ENCODE measurements around the gene RELB.
A peak's percentile ranks its signal among the peaks of the same experiment; 100 is the strongest.
"Not testable (repeated sequence)": the region's sequence is repeated elsewhere in the genome, so short reads cannot be mapped to it uniquely, and the experiment has no call there.

Gene RELB

DNA sequence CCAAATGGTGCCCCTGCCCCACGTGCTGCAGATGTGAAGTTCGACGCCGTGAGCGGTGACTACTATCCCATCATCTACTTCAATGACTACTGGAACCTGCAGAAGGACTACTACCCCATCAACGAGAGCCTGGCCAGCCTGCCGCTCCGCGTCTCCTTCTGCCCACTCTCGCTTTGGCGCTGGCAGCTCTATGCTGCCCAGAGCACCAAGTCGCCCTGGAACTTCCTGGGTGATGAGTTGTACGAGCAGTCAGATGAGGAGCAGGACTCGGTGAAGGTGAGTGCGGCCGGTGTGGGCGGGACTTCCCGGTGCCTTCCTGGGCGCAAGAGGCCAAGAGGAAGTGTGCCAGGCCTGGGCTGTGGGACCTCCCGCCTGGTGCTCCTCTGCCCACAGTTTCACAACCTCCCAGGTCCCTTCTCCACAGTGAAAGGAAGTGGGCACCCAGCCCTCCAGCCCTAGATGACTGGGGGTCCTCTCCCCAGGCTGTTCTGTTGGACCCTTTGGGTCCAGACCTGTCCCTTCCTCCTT is 14.1 kb upstream of the RELB start:
- no peak for DNase-seq (ENCODE audit: low spot score)

DNA sequence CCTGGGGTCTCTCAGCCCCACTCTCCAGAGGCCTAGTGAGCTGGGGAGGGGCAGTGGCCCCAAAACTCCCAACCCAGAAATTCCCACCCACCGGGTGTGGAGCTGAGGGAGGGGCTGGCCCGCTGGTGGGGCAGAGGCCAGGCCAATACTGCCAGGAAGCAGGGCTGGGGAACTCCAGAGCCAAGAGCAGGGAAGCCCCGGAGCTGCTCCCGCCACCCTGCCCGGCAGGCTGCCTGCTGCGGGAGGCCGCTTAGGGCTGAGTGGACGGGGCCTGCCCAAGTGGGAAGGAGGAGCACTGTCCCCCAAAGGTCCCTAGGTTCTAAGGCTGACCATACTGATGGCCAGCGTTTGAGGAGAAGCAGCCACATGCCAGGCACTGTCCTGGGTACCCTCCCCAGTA is 13.0 kb upstream of the RELB start:
- DNase-seq (ENCODE audit: low spot score) = no peak

DNA sequence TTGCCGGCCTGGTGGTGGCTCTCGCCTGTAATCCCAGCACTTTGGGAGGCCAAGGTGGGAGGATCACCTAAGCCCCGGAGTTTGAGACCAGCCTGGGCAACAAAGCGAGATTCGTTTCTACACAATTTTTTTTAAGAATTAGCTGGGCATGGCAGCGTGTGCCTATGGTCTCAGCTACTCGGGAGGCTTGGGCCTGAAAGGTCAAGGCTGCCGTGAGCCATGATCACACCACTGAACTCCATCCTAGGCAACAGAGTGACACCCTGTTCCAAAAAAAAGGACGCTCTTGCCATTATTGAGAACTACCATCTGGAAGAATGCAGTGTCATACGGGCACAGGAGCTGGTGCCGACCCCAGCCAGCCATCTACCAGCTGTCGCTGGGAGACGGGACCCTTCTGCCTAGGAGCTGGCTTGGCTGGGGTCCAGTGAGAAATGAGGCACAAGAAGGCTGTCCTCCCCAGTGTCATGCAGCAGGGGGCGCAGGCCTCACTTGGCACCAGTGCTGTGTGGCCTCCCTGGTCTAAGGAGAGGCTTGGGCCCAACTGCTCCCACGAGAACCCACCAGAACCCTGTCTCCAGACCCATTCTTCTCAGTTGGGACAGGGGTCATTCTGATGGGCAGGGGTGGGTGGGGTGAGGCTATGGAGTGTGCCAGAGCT is 12.2 kb upstream of the RELB start:
- peak; percentile 87 for DNase-seq (ENCODE audit: low spot score)

DNA sequence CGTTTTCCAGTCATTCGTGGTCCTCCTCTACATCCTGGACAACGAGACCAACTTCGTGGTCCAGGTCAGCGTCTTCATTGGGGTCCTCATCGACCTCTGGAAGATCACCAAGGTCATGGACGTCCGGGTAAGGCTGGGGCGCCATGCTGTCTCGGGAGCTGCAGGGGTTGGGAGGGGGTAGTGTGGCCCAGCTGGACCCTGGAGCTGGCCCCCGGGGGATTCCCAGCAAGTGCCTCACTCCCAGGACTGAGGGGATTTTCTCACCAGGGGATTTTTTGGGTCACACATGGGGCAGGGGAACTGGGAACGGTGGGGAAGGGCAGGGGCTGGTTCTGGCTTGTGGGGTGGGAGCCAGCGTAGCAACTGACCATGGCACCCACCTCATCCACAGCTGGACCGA is 10.8 kb upstream of the RELB start:
- no peak for DNase-seq (ENCODE audit: low spot score)

DNA sequence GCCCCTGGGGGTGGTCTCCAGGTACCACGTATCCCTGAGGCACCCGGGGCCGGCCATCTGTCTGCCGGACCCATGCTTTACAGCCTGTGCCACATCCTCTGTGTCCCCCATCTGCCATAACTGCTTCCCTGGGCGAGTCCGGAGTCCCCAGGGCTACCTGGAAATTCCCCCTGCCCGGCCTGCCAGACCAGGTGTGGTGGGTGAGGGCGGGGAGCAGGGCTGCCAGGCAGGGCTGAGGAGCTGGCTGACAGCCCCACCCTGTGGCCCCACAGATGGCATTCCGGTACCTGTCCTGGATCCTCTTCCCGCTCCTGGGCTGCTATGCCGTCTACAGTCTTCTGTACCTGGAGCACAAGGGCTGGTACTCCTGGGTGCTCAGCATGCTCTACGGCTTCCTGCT is 10.3 kb upstream of the RELB start:
- no peak for DNase-seq (ENCODE audit: low spot score)

- DNase-seq (ENCODE audit: low spot score) = no peak
Observed at GRCh38 chr19:44992336-44993163, 8.7 kb upstream of the RELB start.

DNA sequence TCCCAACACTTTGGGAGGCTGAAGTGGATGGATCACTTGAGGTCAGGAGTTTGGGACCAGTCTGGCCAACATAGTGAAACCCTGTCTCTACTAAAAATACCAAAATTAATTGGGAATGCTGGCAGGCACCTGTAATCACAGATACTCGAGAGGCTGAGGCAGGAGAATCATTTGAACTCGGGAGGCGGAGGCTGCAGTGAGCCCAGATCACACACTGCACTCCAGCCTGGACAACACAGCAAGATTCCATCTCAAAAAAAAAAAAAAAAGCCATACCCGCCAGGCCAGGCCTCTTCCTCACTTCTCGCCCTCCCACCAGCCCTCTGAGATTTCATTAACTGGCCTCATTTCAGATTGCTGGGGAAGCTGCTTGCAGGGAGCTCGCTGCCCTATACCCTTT is 7.7 kb upstream of the RELB start:
- no peak for DNase-seq (ENCODE audit: low spot score)

GRCh38 chr19:44993926-44994537 is 7.2 kb upstream of the RELB start:
- DNase-seq (ENCODE audit: low spot score) = no peak

GRCh38 chr19:44998025-44998424 is 3.2 kb upstream of the RELB start:
- DNase-seq (ENCODE audit: low spot score) = no peak

DNA sequence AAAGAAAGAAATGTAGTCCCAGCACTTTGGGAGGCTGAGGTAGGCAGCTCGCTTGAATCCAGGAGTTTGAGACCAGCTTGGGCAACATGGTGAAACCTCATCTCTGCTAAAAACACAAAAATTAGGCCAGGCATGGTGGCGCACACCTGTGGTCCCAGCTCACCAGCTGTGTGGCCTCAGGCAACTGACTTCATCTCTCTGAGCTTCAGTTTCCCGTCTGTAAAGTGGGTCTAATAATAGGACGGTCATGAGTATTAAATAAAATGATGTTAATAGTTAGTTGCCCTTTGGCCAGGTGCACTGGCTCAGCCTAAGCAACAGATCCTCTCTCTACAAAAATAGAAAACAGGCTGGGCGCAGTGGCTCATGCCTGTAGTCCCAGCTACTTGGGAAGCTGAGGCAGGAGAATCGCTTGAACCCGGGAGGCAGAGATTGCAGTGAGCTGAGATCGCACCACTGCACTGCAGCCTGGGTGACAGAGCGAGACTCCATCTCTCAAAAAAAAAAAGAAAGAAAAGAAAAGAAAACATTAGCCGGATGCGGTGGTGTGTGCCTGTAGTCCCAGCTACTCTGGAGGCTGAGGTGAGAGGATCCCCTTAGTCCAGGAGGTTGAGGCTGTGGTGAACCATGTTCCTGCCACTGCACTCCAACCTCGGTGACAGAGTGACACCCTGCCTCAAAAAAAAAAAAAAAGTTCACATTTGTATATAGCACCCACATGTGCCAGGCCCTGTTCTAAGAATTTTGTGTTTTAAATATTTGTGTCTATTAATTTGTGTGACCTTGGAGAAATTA is 1.9 kb upstream of the RELB start:
- not testable (repeated sequence) for DNase-seq (ENCODE audit: low spot score)

GRCh38 chr19:45000665-45001064 is 599 bp upstream of the RELB start:
- DNase-seq (ENCODE audit: low spot score) = not testable (repeated sequence)

GRCh38 chr19:45003485-45003884 is 2.2 kb downstream of the RELB start:
- DNase-seq (ENCODE audit: low spot score) = no peak

GRCh38 chr19:45005787-45006186 is 4.5 kb downstream of the RELB start:
- no peak for DNase-seq (ENCODE audit: low spot score)

- no peak for DNase-seq (ENCODE audit: low spot score)
Observed at GRCh38 chr19:45008552-45008951, 7.3 kb downstream of the RELB start.

DNA sequence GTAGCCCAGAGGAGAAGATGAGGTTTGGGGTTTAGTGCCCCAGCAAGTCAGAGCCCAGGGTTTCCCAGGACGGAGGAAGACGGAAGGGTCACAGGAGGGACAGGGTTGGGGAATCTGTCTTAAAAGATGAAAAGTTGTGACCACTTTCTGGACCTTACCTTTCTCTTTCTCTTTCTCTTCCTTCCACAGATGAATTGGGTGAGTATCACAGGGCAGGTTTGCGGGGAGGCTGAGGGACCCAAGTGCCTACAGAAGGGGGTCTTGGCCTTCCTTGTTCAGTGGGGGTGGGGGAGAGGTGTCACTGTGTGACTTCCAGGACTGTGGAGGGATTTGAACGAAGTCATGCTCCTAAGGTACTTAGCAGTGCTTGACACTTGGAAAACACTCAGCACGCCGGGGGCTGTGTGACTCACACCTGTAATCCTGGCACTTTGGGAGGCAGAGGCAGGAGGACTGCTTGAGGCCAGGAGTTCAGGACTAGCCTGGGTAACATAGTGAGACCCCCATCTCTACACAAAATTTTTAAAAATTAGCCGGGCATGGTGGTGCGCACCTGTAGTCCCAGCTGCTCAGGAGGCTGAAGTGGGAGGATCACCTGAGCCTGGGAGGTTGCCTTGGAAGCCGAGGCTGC is 8.5 kb downstream of the RELB start:
- DNase-seq (ENCODE audit: low spot score) = no peak

GRCh38 chr19:45010306-45010705 is 9.0 kb downstream of the RELB start:
- no peak for DNase-seq (ENCODE audit: low spot score)

DNA sequence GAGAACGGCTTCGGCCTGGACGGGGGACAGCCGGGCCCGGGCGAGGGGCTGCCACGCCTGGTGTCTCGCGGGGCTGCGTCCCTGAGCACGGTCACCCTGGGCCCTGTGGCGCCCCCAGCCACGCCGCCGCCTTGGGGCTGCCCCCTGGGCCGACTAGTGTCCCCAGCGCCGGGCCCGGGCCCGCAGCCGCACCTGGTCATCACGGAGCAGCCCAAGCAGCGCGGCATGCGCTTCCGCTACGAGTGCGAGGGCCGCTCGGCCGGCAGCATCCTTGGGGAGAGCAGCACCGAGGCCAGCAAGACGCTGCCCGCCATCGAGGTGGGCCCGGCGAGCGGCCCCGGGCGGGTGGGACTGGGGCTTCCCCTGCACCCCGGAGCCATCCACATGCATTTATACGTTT is 10.7 kb downstream of the RELB start:
- DNase-seq (ENCODE audit: low spot score) = no peak

DNA sequence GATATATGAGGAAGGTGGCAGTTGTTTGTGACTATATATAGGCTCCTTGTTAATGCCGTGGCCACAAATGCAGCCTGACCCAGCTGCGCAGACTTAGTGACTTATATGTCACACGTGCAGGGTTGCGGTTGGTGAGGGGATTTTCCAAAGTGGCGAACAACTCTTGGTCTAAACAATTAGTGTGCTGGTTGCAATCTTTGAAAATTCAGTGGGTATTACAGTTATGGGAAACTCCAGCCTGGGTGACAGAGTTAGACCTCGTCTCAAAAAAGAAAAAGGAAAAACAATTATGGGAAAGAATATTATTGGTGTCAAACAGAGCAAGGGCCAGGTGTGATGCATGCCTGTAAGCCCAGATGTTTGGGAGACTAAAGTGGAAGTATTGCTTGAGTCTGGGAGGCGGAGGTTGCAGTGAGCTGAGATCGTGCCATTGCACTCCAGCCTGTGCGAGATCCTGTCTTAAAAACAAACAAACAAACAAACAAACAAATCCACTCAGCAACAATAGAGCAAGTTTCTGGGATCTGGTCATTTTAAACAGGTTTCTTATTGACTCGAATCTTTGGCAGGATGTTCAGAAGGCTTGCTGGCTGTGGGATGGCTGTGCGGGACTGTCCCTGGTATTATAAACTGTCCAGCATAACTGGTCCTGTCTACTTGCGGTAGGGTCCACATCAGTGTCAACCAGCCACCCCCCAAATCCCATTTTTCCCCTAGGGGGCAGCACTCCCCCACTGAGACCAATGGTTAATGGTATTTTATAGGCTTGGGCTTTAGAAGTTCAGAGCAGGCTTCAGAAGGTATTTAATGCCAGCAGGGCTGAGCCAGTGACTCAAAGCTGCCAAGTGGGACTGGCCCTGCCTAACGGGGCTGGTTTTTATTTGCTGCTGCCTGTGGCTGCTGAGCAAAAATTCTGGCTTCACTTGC is 15.4 kb downstream of the RELB start:
- DNase-seq (ENCODE audit: low spot score) = peak; percentile 78

DNA sequence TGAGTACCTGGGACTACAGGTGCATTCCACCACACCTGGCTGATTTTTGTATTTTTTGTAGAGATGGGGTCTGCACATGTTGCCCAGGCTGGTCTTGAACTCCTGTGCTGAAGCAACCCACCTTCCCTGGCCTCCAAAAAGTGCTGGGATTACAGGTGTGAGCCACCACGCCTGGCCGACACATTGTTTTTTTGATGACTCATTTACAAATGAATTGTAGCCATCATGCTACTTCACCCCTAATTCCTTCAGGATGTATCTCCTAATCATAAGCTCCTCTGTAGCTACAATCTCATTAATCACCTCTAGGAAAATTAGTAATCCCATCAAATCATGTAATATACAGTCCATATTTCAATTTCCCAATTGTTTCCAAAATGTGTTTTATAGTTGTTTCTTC is 17.9 kb downstream of the RELB start:
- no peak for DNase-seq (ENCODE audit: low spot score)

- no peak for DNase-seq (ENCODE audit: low spot score)
Observed at GRCh38 chr19:45020071-45020470, 18.8 kb downstream of the RELB start.

- DNase-seq (ENCODE audit: low spot score) = no peak
Observed at GRCh38 chr19:45021971-45022370, 20.7 kb downstream of the RELB start.

All from D341Med (cell line).